A673 (cell line): Measurements from ENCODE around the gene SPATS2. TPM values are rescaled to one million over a fixed set of nuclear protein-coding genes. Genes with fewer than 3 reads are reported as not detected.

Experiments
- BruUV-seq: library from RNA; stranded (reverse); fragments of 400-500 nt; replicated peaks from 2 replicates; lab custom pipeline; 2021; lab: Mats Ljungman, UMichigan
- CTCF ChIA-PET: fragments of 300-600 bp; sonication (Branson Sonifier 250); formaldehyde crosslinking; loops from one replicate; lab custom pipeline; 2022; ENCODE audit warnings: antibody characterized with exemption; lab: Charles Lee
- POLR2A ChIA-PET: fragments of 300-600 bp; sonication (Branson Sonifier 250); formaldehyde crosslinking; loops from one replicate; lab custom pipeline; 2022; ENCODE audit warnings: antibody characterized with exemption; ENCODE audit not compliant: low non-redundant PET; lab: Charles Lee
- DNase-seq: peaks from one replicate; pipeline ENCODE4 v3.0.0-alpha.2; 2015; ENCODE audit warnings: low spot score
- H3K27ac ChIP-seq: fragments of 200-600 bp; sonication (generic); 2 replicates; pipeline ENCODE4 v1.5.1; 2016; ENCODE audit warnings: mixed run types, low read depth, mild to moderate bottlenecking, mixed read lengths, antibody characterized with exemption, low read length; ENCODE audit not compliant: poor library complexity, severe bottlenecking
- H3K27me3 ChIP-seq: fragments of 200-600 bp; sonication (generic); replicated peaks from 2 replicates; pipeline ENCODE4 v1.6.1; 2017; ENCODE audit warnings: mixed run types, low read depth, mild to moderate bottlenecking, mixed read lengths, antibody characterized with exemption, low read length; ENCODE audit not compliant: insufficient read depth, poor library complexity
- H3K36me3 ChIP-seq: fragments of 200-600 bp; sonication (generic); 2 replicates; pipeline ENCODE4 v1.6.1; 2016; ENCODE audit warnings: mixed run types, mild to moderate bottlenecking, mixed read lengths, antibody characterized with exemption, low read length; ENCODE audit not compliant: insufficient read depth, poor library complexity, severe bottlenecking
- H3K4me1 ChIP-seq: fragments of 200-600 bp; sonication (generic); 2 replicates; pipeline ENCODE4 v1.6.1; 2017; ENCODE audit warnings: mixed run types, mild to moderate bottlenecking, mixed read lengths, antibody characterized with exemption, low read length; ENCODE audit not compliant: insufficient read depth, poor library complexity, severe bottlenecking
- H3K4me3 ChIP-seq: fragments of 200-600 bp; sonication (generic); 2 replicates; pipeline ENCODE4 v1.5.1; 2016; ENCODE audit warnings: low read depth, mixed run types, mild to moderate bottlenecking, mixed read lengths, low read length; ENCODE audit not compliant: poor library complexity, severe bottlenecking
- H3K9me3 ChIP-seq: fragments of 200-600 bp; sonication (generic); 2 replicates; pipeline ENCODE4 v1.6.1; 2016; ENCODE audit warnings: mixed run types, low read depth, mild to moderate bottlenecking, mixed read lengths, antibody characterized with exemption, low read length; ENCODE audit not compliant: poor library complexity, severe bottlenecking
- CTCF ChIP-seq: fragments of 300-800, 200-600 bp; sonication (generic); conservative IDR thresholded peaks from 2 replicates; pipeline ENCODE4 v1.5.1; 2017; ENCODE audit warnings: low read depth, mild to moderate bottlenecking, antibody characterized with exemption, low read length, moderate library complexity, mixed read lengths
- EZH2 ChIP-seq: fragments of 200-600 bp; sonication (generic); IDR thresholded peaks from 2 replicates; pipeline ENCODE4 v1.6.1; 2017; ENCODE audit warnings: borderline replicate concordance, low read depth, mild to moderate bottlenecking, mixed read lengths, antibody characterized with exemption, low read length; ENCODE audit not compliant: poor library complexity, severe bottlenecking
- intact Hi-C: fragments of 100-400 bp; cut with micrococcal nuclease; formaldehyde crosslinking; loops from one replicate; pipeline ENCODE4 v1.10.0; 2022; ENCODE audit not compliant: unreplicated experiment
- total RNA-seq: library from RNA; stranded (reverse); gene quantifications from 2 replicates; pipeline ENCODE4 v1.2.3, GENCODE V29; 2021

SPATS2 gene
- total RNA-seq, 1 experiment from 2014 or later = 82.8 TPM

GRCh38 chr12:49563951-49564685 is 196.9 kb downstream of the SPATS2 start:
- no TSS peak for BruUV-seq
- POLR2A ChIA-PET = no interaction called here
- Histone ChIP-seq H3K4me1 (peaks cover 8% of the 10 kb centered on the region), H3K4me3 (no peak overlapping the region), H3K27me3 (no peaks in the 10 kb centered on the region), H3K27ac (no peak overlapping the region), H3K9me3 (no peaks in the 10 kb centered on the region), H3K36me3 (peaks cover 67% of the 10 kb centered on the region)
- no peak for DNase-seq
- CTCF ChIA-PET = no interaction called here
- intact Hi-C loops = no loop called here
- TF ChIP-seq EZH2 (no peak), CTCF (no peak)

GRCh38 chr12:49564686-49565405 is 197.6 kb downstream of the SPATS2 start:
- H3K4me1 ChIP-seq = peaks cover 8% of the 10 kb centered on the region
- intact Hi-C loops = no loop called here
- no peak for DNase-seq
- H3K4me3 ChIP-seq = no peak overlapping the region
- CTCF ChIA-PET = no interaction called here
- POLR2A ChIA-PET = interaction anchor here (0.6 kb wide), 1 partner anchor 65 kb away, joined by 3 read pairs; no protein-coding TSS in a partner anchor
- no peak overlapping the region for H3K27ac ChIP-seq
- TF ChIP-seq EZH2 (no peak), CTCF (no peak)
- BruUV-seq = no TSS peak
- no peaks in the 10 kb centered on the region for H3K9me3 ChIP-seq
- peaks cover 60% of the 10 kb centered on the region for H3K36me3 ChIP-seq
- H3K27me3 ChIP-seq = no peaks in the 10 kb centered on the region

- DNase-seq = no peak
- POLR2A ChIA-PET = interaction anchor here (0.6 kb wide), 1 partner anchor 66 kb away, joined by 3 read pairs; no protein-coding TSS in a partner anchor
- CTCF ChIA-PET = no interaction called here
- intact Hi-C loops = no loop called here
- no peak for TF ChIP-seq EZH2
- TF ChIP-seq CTCF = no peak
- no TSS peak for BruUV-seq
- no peaks in the 10 kb centered on the region for H3K9me3 ChIP-seq
- H3K27me3 ChIP-seq = no peaks in the 10 kb centered on the region
- peaks cover 8% of the 10 kb centered on the region for H3K4me1 ChIP-seq
- peaks cover 52% of the 10 kb centered on the region for H3K36me3 ChIP-seq
- H3K4me3 ChIP-seq = no peak overlapping the region
- no peak overlapping the region for H3K27ac ChIP-seq
Measured at GRCh38 chr12:49565406-49566265, 198.4 kb downstream of the SPATS2 start.
